H9 (cell line): ENCODE results near the gene SNX27. TPM values are rescaled to one million over a fixed set of nuclear protein-coding genes. Genes with fewer than 3 reads are reported as not detected.

Experiments used
- DNase-seq: peaks from one replicate; pipeline ENCODE4 v3.0.0-alpha.2; 2017
- H2AFZ ChIP-seq: one replicate; pipeline ENCODE4 v1.6.1; 2013; ENCODE audit warnings: mild to moderate bottlenecking, low read length, control low read depth, moderate library complexity
- H2AK5ac ChIP-seq: 2 replicates; pipeline ENCODE4 v1.6.1; 2013; ENCODE audit warnings: low read length, control low read depth, mixed read lengths; ENCODE audit not compliant: insufficient read length
- H2BK120ac ChIP-seq: one replicate; pipeline ENCODE4 v1.6.1; 2013; ENCODE audit warnings: low read depth, mild to moderate bottlenecking, low read length, control low read depth, inconsistent platforms; ENCODE audit not compliant: poor library complexity, severe bottlenecking
- H2BK12ac ChIP-seq: 2 replicates; pipeline ENCODE4 v1.6.1; 2013; ENCODE audit warnings: low read length, control low read depth, mixed read lengths, low read depth; ENCODE audit not compliant: insufficient read length
- H2BK15ac ChIP-seq: 2 replicates; pipeline ENCODE4 v1.6.1; 2013; ENCODE audit warnings: low read depth, low read length, control low read depth
- H2BK20ac ChIP-seq: one replicate; pipeline ENCODE4 v1.6.1; 2013; ENCODE audit warnings: low read depth, mild to moderate bottlenecking, low read length, control low read depth, inconsistent platforms; ENCODE audit not compliant: poor library complexity, severe bottlenecking
- H2BK5ac ChIP-seq: 2 replicates; pipeline ENCODE4 v1.6.1; 2013; ENCODE audit warnings: low read length, control low read depth, mixed read lengths; ENCODE audit not compliant: insufficient read length
- H3K14ac ChIP-seq: 2 replicates; pipeline ENCODE4 v1.6.1; 2013; ENCODE audit warnings: low read length, control low read depth; ENCODE audit not compliant: insufficient read depth
- H3K18ac ChIP-seq: 2 replicates; pipeline ENCODE4 v1.6.1; 2013; ENCODE audit warnings: low read depth, mild to moderate bottlenecking, mixed read lengths, low read length, control low read depth; ENCODE audit not compliant: insufficient read length
- H3K23ac ChIP-seq: 2 replicates; pipeline ENCODE4 v1.6.1; 2013; ENCODE audit warnings: low read length, control low read depth, mixed read lengths, low read depth; ENCODE audit not compliant: insufficient read length
- H3K23me2 ChIP-seq: 2 replicates; pipeline ENCODE4 v1.6.1; 2013; ENCODE audit warnings: low read depth, mild to moderate bottlenecking, mixed read lengths, low read length, control low read depth; ENCODE audit not compliant: insufficient read length, poor library complexity, severe bottlenecking
- H3K27ac ChIP-seq: 2 replicates; pipeline ENCODE4 v1.5.1; 2013; ENCODE audit warnings: low read length, control low read depth, mixed read lengths, low read depth; ENCODE audit not compliant: insufficient read length
- H3K27me3 ChIP-seq: 2 replicates; pipeline ENCODE4 v1.6.1; 2013; ENCODE audit warnings: low read length, control low read depth, inconsistent platforms; ENCODE audit not compliant: insufficient read depth
- H3K4ac ChIP-seq: 2 replicates; pipeline ENCODE4 v1.6.1; 2013; ENCODE audit warnings: low read depth, mild to moderate bottlenecking, control low read depth, inconsistent platforms, low read length, moderate library complexity
- H3K4me1 ChIP-seq: 2 replicates; pipeline ENCODE4 v1.6.1; 2013; ENCODE audit warnings: low read length, control low read depth, inconsistent platforms; ENCODE audit not compliant: insufficient read depth
- H3K4me2 ChIP-seq: 2 replicates; pipeline ENCODE4 v1.6.1; 2013; ENCODE audit warnings: low read length, control low read depth, mixed read lengths; ENCODE audit not compliant: insufficient read length, insufficient read depth
- H3K56ac ChIP-seq: 2 replicates; pipeline ENCODE4 v1.6.1; 2013; ENCODE audit warnings: low read depth, mild to moderate bottlenecking, mixed read lengths, low read length, control low read depth; ENCODE audit not compliant: insufficient read length
- H3K79me1 ChIP-seq: 2 replicates; pipeline ENCODE4 v1.6.1; 2013; ENCODE audit warnings: low read depth, mild to moderate bottlenecking, moderate library complexity, low read length, control low read depth, inconsistent platforms; ENCODE audit not compliant: insufficient read depth, poor library complexity, severe bottlenecking
- H3K79me2 ChIP-seq: 2 replicates; pipeline ENCODE4 v1.6.1; 2013; ENCODE audit warnings: low read length, control low read depth, inconsistent platforms; ENCODE audit not compliant: insufficient read depth
- H3K9ac ChIP-seq: 2 replicates; pipeline ENCODE4 v1.6.1; 2013; ENCODE audit warnings: low read length, control low read depth, mixed read lengths; ENCODE audit not compliant: insufficient read length; ENCODE audit errors: extremely low read depth
- H3K9me3 ChIP-seq: one replicate; pipeline ENCODE4 v1.6.1; 2013; ENCODE audit warnings: low read depth, low read length, inconsistent platforms; ENCODE audit not compliant: control insufficient read depth
- H3T11ph ChIP-seq: one replicate; pipeline ENCODE4 v1.6.1; 2013; ENCODE audit warnings: mild to moderate bottlenecking, low read length, control low read depth, inconsistent platforms
- H4K20me1 ChIP-seq: one replicate; pipeline ENCODE4 v1.6.1; 2013; ENCODE audit not compliant: control insufficient read depth, insufficient read length, insufficient read depth
- H4K5ac ChIP-seq: 2 replicates; pipeline ENCODE4 v1.6.1; 2013; ENCODE audit warnings: low read depth, mild to moderate bottlenecking, mixed read lengths, low read length, control low read depth; ENCODE audit not compliant: insufficient read length
- H4K8ac ChIP-seq: replicated peaks from 2 replicates; pipeline ENCODE4 v1.6.1; 2013; ENCODE audit warnings: low read length, control low read depth, mixed read lengths, low read depth; ENCODE audit not compliant: insufficient read length
- H4K91ac ChIP-seq: 2 replicates; pipeline ENCODE4 v1.6.1; 2013; ENCODE audit warnings: low read depth, mild to moderate bottlenecking, moderate library complexity, mixed read lengths, low read length, control low read depth; ENCODE audit not compliant: insufficient read length
- H3K27ac Mint-ChIP-seq, 3 experiments: 2 replicates in 2 of 3; 3 replicates in 1 of 3; pipeline ENCODE4 v1.8.0; 2020 to 2021; ENCODE audit warnings: mixed read lengths in 3 of 3, mild to moderate bottlenecking in 1 of 3, moderate library complexity in 1 of 3
- H3K27me3 Mint-ChIP-seq: 2 replicates; pipeline ENCODE4 v1.8.0; 2021; ENCODE audit warnings: low read depth, mild to moderate bottlenecking, moderate library complexity, mixed read lengths
- H3K36me3 Mint-ChIP-seq, 3 experiments: 2 replicates in 2 of 3; 3 replicates in 1 of 3; pipeline ENCODE4 v1.8.0; 2020 to 2021; ENCODE audit warnings: low read depth in 3 of 3, mixed read lengths in 3 of 3; ENCODE audit not compliant: insufficient read depth in 1 of 3
- H3K4me1 Mint-ChIP-seq, 2 experiments: 2 replicates each; pipeline ENCODE4 v1.8.0; 2020; ENCODE audit warnings: mixed read lengths in 2 of 2
- H3K4me3 Mint-ChIP-seq, 2 experiments: 2 replicates in 1 of 2; 3 replicates in 1 of 2; pipeline ENCODE4 v1.8.0; 2020 to 2021; ENCODE audit warnings: mild to moderate bottlenecking in 2 of 2, mixed read lengths in 2 of 2, moderate library complexity in 1 of 2
- H3K9me3 Mint-ChIP-seq, 2 experiments: 2 replicates in 1 of 2; 3 replicates in 1 of 2; pipeline ENCODE4 v1.8.0; 2020; ENCODE audit warnings: mild to moderate bottlenecking in 2 of 2, mixed read lengths in 2 of 2, moderate library complexity in 1 of 2
- CTCF ChIP-seq: fragments of 200-600 bp; sonication (generic); conservative IDR thresholded peaks from 3 replicates; pipeline ENCODE4 v1.8.0; 2021; ENCODE audit warnings: antibody characterized with exemption, mild to moderate bottlenecking
- WGBS: extraction: QIAGEN DNeasy Blood & Tissue Kit; methylation state at CpG from one replicate; pipeline ENCODE4 v1.1.7; 2013; ENCODE audit warnings: missing lambda C conversion rate, low lambda C conversion rate, mixed read lengths; ENCODE audit not compliant: insufficient read length; ENCODE audit errors: extremely low coverage; 5-methylcytosine and 5-hydroxymethylcytosine counted together
- total RNA-seq: library from RNA; stranded (reverse); gene quantifications from 2 replicates; pipeline ENCODE4 v1.2.1, GENCODE V29; 2021

SNX27 gene
- total RNA-seq, 1 experiment from 2014 or later, result 48.9 TPM

GRCh38 chr1:151584780-151585179 lies 27.1 kb upstream of the SNX27 start:
- H3T11ph ChIP-seq, result no peak overlapping the region
- H3K4me3 Mint-ChIP-seq, result no peak overlapping the region
- H4K5ac ChIP-seq, result no peak overlapping the region
- H4K20me1 ChIP-seq, result no peaks in the 10 kb centered on the region
- H3K27ac ChIP-seq, result no peak overlapping the region
- no peak overlapping the region for H2BK20ac ChIP-seq
- H3K9me3 Mint-ChIP-seq, result no peaks in the 10 kb centered on the region
- H3K79me1 ChIP-seq, result no peaks in the 10 kb centered on the region
- H3K4me1 ChIP-seq, result no peaks in the 10 kb centered on the region
- H3K23ac ChIP-seq, result no peak overlapping the region
- H3K18ac ChIP-seq, result no peak overlapping the region
- H2AK5ac ChIP-seq, result no peak overlapping the region
- H3K4me1 Mint-ChIP-seq, result peaks cover 5 to 10% of the 10 kb centered on the region in 2 experiments
- H3K79me2 ChIP-seq, result no peaks in the 10 kb centered on the region
- H3K36me3 Mint-ChIP-seq, result peaks cover 2 to 22% (median 8%) of the 10 kb centered on the region in 3 experiments; a peak in 6 of 7 replicates
- H3K27me3 Mint-ChIP-seq, result no peaks in the 10 kb centered on the region
- no peak overlapping the region for H2BK120ac ChIP-seq
- no peaks in the 10 kb centered on the region for H3K23me2 ChIP-seq
- no peak overlapping the region for H3K14ac ChIP-seq
- H4K91ac ChIP-seq, result no peak overlapping the region
- no CpG with 5 or more reads among the region's 7 CpGs for WGBS
- H3K9ac ChIP-seq, result no peak overlapping the region
- H4K8ac ChIP-seq, result no peak overlapping the region
- no peak overlapping the region for H3K4me2 ChIP-seq
- H3K27ac Mint-ChIP-seq, result peak overlapping the region in 2 of 3 experiments; percentile 30 to 76; a peak in 3 of 7 replicates
- no peak overlapping the region for H2AFZ ChIP-seq
- no peak for DNase-seq
- TF ChIP-seq CTCF, result no peak
- no peak overlapping the region for H2BK12ac ChIP-seq
- H2BK15ac ChIP-seq, result no peak overlapping the region
- no peaks in the 10 kb centered on the region for H3K9me3 ChIP-seq
- no peak overlapping the region for H3K56ac ChIP-seq
- H3K27me3 ChIP-seq, result no peaks in the 10 kb centered on the region
- no peak overlapping the region for H3K4ac ChIP-seq
- no peak overlapping the region for H2BK5ac ChIP-seq
